ENCODE results near the gene COBL. TPM values are rescaled to one million over a fixed set of nuclear protein-coding genes. Genes with fewer than 3 reads are reported as not detected.

COBL gene
- total and polyA plus RNA-seq, 10 of the 15 experiments (the other 5 are each of a cell fraction or from before 2014, with no cell fraction given) = 0.21 TPM; not detected in 9

DNA sequence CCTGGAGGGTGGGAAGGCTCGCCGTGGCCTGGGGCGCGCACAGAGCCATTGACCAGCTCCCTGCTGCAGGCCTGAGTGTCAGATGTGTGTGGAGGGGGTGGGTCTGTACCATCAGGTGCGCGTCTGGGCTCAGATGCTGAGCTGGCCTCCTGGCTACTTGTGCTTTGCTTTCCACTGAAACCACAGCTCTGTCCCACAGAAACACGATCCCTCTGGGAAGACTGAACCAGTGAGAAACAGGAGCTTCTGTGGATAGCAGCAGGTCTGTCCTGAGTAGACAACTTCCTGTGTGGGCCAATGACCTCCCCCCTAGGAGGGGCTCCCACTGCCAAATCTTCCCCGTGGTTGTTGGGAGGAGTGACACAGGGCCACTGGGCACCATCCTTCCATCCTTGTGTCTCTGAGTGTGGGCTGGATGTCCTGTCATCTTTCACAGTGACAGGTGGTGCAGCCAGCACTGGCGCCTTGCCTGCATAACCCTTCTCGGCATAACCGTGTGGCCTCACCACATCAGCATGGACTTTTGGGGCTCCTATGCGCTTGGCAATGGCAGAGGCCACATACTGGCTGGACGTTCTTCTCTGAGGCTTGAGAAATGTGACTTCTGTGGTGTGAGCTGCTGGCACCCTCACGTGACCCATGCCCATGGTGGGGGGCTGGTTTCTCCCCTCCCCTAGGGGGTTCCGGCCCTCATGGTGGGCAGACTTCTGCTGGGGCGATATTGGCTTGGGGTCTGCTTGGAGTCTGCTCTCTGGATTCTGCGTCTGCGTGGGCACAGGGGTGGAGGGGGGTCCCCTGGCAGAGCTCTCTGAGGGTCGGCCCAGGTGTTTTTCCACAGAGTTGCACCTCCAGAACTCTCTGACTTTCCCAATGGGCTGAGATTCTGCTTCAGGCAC, 288.4 kb downstream of the COBL start:
- SMC1A ChIA-PET (ENCODE audit: uncharacterized antibody, unreplicated experiment) = no interaction called here
- intact Hi-C loops (cut with micrococcal nuclease; ENCODE audit: unreplicated experiment) = no loop called here

DNA sequence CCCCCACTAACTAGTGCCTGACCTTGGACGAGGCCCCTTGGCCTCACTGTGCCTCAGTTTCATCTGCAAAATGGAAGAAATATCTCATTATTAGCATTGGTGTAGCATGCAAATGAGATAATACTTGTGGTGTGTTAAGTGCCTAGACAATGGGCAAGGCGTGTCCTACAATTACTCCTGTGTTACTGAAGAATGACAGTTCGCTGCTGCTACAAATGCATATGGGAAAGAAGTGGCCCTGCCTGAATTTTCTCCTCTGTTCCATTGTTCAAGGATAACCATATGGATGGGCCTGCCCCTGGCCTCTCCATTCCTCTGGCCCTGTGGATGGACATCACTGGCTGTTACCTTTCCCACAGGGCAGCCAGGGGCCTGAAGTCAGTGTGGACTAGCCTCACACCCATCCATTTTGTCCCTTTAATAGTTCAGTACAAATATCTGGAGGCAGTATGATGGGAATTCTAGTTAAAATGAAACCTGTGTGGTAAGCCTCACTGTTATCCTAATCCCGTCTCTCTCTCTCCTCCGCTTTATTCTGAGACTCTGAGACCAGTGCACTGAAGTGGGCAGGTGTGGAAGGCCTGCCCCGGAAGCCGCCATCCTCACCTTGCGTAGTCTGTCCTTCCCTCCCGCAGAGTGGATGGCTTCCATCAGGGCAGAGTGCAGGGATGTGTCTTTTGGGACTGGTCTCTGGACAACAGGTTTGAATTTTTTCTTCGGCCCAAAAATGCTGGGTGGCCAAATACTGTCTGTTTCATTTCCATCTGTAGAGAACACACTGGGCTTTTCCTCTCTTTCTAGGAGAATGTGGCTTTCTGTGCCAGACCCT, 289.3 kb downstream of the COBL start:
- ATAC-seq (no peak), DNase-seq (ENCODE audit: low read depth, low spot score) (no peak)
- no TSS peak for BruUV-seq (replicated peaks)
- TF ChIP-seq SIX5 (IDR thresholded peaks at IDR 0.05; ENCODE audit: low read depth, low read length, severe bottlenecking) (no peak), EZH2 (IDR thresholded peaks at IDR 0.05; ENCODE audit: borderline replicate concordance, control insufficient read depth, low read depth, low read length) (no peak)
- TF ChIP-seq, protein P1, sequence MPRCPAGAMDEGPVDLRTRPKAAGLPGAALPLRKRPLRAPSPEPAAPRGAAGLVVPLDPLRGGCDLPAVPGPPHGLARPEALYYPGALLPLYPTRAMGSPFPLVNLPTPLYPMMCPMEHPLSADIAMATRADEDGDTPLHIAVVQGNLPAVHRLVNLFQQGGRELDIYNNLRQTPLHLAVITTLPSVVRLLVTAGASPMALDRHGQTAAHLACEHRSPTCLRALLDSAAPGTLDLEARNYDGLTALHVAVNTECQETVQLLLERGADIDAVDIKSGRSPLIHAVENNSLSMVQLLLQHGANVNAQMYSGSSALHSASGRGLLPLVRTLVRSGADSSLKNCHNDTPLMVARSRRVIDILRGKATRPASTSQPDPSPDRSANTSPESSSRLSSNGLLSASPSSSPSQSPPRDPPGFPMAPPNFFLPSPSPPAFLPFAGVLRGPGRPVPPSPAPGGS (IDR thresholded peaks at IDR 0.05; ENCODE audit: borderline replicate concordance, insufficient read depth, low read depth, low read length, poor library complexity, severe bottlenecking) = no peak
- TF ChIP-seq, protein P2, sequence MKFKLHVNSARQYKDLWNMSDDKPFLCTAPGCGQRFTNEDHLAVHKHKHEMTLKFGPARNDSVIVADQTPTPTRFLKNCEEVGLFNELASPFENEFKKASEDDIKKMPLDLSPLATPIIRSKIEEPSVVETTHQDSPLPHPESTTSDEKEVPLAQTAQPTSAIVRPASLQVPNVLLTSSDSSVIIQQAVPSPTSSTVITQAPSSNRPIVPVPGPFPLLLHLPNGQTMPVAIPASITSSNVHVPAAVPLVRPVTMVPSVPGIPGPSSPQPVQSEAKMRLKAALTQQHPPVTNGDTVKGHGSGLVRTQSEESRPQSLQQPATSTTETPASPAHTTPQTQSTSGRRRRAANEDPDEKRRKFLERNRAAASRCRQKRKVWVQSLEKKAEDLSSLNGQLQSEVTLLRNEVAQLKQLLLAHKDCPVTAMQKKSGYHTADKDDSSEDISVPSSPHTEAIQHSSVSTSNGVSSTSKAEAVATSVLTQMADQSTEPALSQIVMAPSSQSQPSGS (IDR thresholded peaks at IDR 0.05; ENCODE audit: low read length) = no peak

More for the DNA sequence above, 288.4 kb downstream of the COBL start:
- Histone ChIP-seq H3K4me1 (ENCODE audit: control insufficient read depth, insufficient read depth, low read length) (no peaks in the 10 kb centered on the region), H3K4me3 (no peak overlapping the region), H3K79me2 (ENCODE audit: control insufficient read depth, insufficient read depth, low read length) (no peaks in the 10 kb centered on the region), H3K9ac (ENCODE audit: control insufficient read depth, insufficient read depth, low read length) (no peak overlapping the region), H3K36me3 (ENCODE audit: control insufficient read depth in 2 of 2, insufficient read depth in 2 of 2, low read length in 1 of 2) (no peaks in the 10 kb centered on the region), H2AFZ (ENCODE audit: control insufficient read depth, low read depth, low read length) (no peak overlapping the region), H3K27ac (ENCODE audit: control insufficient read depth, insufficient read depth) (no peak overlapping the region), H3K4me2 (ENCODE audit: control insufficient read depth, insufficient read depth) (no peak overlapping the region), H4K20me1 (ENCODE audit: control insufficient read depth, insufficient read depth) (no peaks in the 10 kb centered on the region), H3K9me3 (replicated peaks; ENCODE audit: control insufficient read depth, insufficient read depth, low read length) (no peaks in the 10 kb centered on the region), H3K27me3 (replicated peaks in 1 of 2; ENCODE audit: control insufficient read depth in 2 of 2, insufficient read depth in 2 of 2, low read length in 1 of 2) (0 out of 4 replicates have a peak, but pooled peaks cover 0 to 1% of the 10 kb centered on the region in 2 experiments)
- FAIRE-seq (no peak), DNase-seq (ENCODE audit: low read depth, low spot score) (no peak), ATAC-seq (no peak)
- ChIA-PET RAD21 (ENCODE audit: unreplicated experiment) (no interaction called here), POLR2A (no interaction called here), CTCF (no interaction called here)
- no TSS peak for BruUV-seq (replicated peaks)
- WGBS (ENCODE audit: insufficient coverage, insufficient replicate concordance, low lambda C conversion rate, missing lambda C conversion rate) = 42% methylated on average over 19 of the region's 19 CpGs
- no peak for TF ChIP-seq IKZF1 (conservative IDR thresholded peaks at IDR 0.05)
- TF ChIP-seq NR2F1 (conservative IDR thresholded peaks at IDR 0.05) = no peak
- no peak for TF ChIP-seq YBX1 (IDR thresholded peaks at IDR 0.05)
- no peak for TF ChIP-seq NFYB (IDR thresholded peaks at IDR 0.05; ENCODE audit: insufficient read depth, low read depth, low read length)
- TF ChIP-seq PAX5 (IDR thresholded peaks at IDR 0.05; ENCODE audit: borderline replicate concordance, low read depth, low read length) = no peak
- TF ChIP-seq GABPA (IDR thresholded peaks at IDR 0.05; ENCODE audit: low read depth) = no peak
- no peak for TF ChIP-seq ZNF217 (IDR thresholded peaks at IDR 0.05)
- TF ChIP-seq CBFB (IDR thresholded peaks at IDR 0.05; ENCODE audit: low read depth) = no peak
- no peak for TF ChIP-seq TCF7 (IDR thresholded peaks at IDR 0.05; ENCODE audit: borderline replicate concordance)
- in situ Hi-C loops (cut with MboI) = no loop called here

More for the DNA sequence above, 289.3 kb downstream of the COBL start:
- no peaks in the 10 kb centered on the region for H3K9me3 ChIP-seq (replicated peaks; ENCODE audit: control insufficient read depth, insufficient read depth, low read length)
- ChIA-PET RAD21 (ENCODE audit: unreplicated experiment) (no interaction called here), SMC1A (ENCODE audit: uncharacterized antibody, unreplicated experiment) (no interaction called here), CTCF (no interaction called here), POLR2A (no interaction called here)
- no peak overlapping the region for H3K4me2 ChIP-seq (ENCODE audit: control insufficient read depth, insufficient read depth)
- FAIRE-seq = no peak
- no peak overlapping the region for H2AFZ ChIP-seq (ENCODE audit: control insufficient read depth, low read depth, low read length)
- H3K79me2 ChIP-seq (ENCODE audit: control insufficient read depth, insufficient read depth, low read length) = no peaks in the 10 kb centered on the region
- H3K36me3 ChIP-seq (ENCODE audit: control insufficient read depth in 2 of 2, insufficient read depth in 2 of 2, low read length in 1 of 2) = no peaks in the 10 kb centered on the region
- no peaks in the 10 kb centered on the region for H3K4me1 ChIP-seq (ENCODE audit: control insufficient read depth, insufficient read depth, low read length)
- WGBS (ENCODE audit: insufficient coverage, insufficient replicate concordance, low lambda C conversion rate, missing lambda C conversion rate) = 33% methylated on average over 10 of the region's 10 CpGs
- in situ Hi-C loops (cut with MboI) = no loop called here
- H4K20me1 ChIP-seq (ENCODE audit: control insufficient read depth, insufficient read depth) = no peaks in the 10 kb centered on the region
- no peak overlapping the region for H3K27ac ChIP-seq (ENCODE audit: control insufficient read depth, insufficient read depth)
- H3K4me3 ChIP-seq = no peak overlapping the region
- 0 out of 4 replicates have a peak, but pooled peaks cover 0 to 1% of the 10 kb centered on the region in 2 experiments for H3K27me3 ChIP-seq (replicated peaks in 1 of 2; ENCODE audit: control insufficient read depth in 2 of 2, insufficient read depth in 2 of 2, low read length in 1 of 2)
- intact Hi-C loops (cut with micrococcal nuclease; ENCODE audit: unreplicated experiment) = no loop called here
- no peak overlapping the region for H3K9ac ChIP-seq (ENCODE audit: control insufficient read depth, insufficient read depth, low read length)

All from GM12878 (cell line).